ENCODE measurements around the gene LCN12.

LCN12 gene

GRCh38 chr9:136917902-136918301 lies 34.2 kb upstream of the LCN12 start:
- Histone ChIP-seq H3K9ac (ENCODE audit: low read length) (no peak overlapping the region), H3K27me3 (replicated peaks; ENCODE audit: control insufficient read depth, insufficient read depth, low read length) (no peaks in the 10 kb centered on the region), H3K9me3 (ENCODE audit: control insufficient read depth, low read length) (no peaks in the 10 kb centered on the region), H3K4me1 (ENCODE audit: control insufficient read depth, insufficient read depth, low read length) (peaks cover 5% of the 10 kb centered on the region), H3K4me3 (ENCODE audit: low read length) (no peak overlapping the region), H3K36me3 (ENCODE audit: control insufficient read depth, insufficient read depth, low read length, severe bottlenecking) (peaks cover 54% of the 10 kb centered on the region)
- no peak for DNase-seq (ENCODE audit: low read depth)

DNA sequence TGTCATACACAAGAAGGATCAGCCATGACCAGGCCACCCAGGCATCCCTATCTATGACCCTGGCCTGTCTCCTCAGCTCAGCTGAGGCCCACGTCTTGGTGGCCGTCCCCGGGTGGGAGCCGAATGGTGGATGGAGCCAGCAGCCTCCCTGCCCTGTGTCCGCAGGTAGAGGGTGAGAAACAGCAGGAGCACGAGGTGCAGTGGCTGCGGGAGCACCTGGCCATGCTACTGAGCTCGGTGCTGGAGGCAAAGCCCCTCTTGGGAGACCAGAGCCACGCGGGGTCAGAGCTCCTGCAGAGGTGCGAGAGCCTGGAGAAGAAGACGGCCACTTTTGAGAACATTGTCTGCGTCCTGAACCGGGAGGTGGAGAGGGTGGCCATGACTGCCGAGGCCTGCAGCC lies 32.0 kb upstream of the LCN12 start:
- Histone ChIP-seq H3K27me3 (replicated peaks; ENCODE audit: control insufficient read depth, insufficient read depth, low read length) (no peaks in the 10 kb centered on the region), H3K4me3 (ENCODE audit: low read length) (no peak overlapping the region), H3K4me1 (ENCODE audit: control insufficient read depth, insufficient read depth, low read length) (peaks cover 5% of the 10 kb centered on the region), H3K9me3 (ENCODE audit: control insufficient read depth, low read length) (no peaks in the 10 kb centered on the region), H3K36me3 (ENCODE audit: control insufficient read depth, insufficient read depth, low read length, severe bottlenecking) (peaks cover 54% of the 10 kb centered on the region), H3K9ac (ENCODE audit: low read length) (no peak overlapping the region)
- no peak for DNase-seq (ENCODE audit: low read depth)

DNA sequence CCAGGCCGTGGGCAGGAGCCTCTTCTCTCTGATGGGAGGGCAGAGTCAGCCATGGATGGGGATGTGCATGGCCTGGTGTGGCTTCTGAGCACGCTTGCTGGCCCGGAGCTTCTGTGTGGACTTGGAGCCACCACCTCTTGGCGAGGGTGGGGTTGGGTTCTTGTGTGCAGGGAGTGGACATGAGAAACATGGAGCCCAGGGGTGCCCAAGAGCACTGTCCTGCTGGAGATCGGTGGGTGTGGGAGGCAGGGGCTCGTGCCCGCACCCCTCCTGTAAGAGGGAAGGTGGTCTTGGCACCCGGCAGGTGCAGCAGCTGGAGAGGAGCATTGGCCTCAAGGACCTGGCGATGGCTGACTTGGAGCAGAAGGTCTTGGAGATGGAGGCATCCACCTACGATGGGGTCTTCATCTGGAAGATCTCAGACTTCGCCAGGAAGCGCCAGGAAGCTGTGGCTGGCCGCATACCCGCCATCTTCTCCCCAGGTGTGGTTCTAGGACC lies 31.3 kb upstream of the LCN12 start:
- Histone ChIP-seq H3K27me3 (replicated peaks; ENCODE audit: control insufficient read depth, insufficient read depth, low read length) (no peaks in the 10 kb centered on the region), H3K9ac (ENCODE audit: low read length) (no peak overlapping the region), H3K4me1 (ENCODE audit: control insufficient read depth, insufficient read depth, low read length) (peaks cover 5% of the 10 kb centered on the region), H3K36me3 (ENCODE audit: control insufficient read depth, insufficient read depth, low read length, severe bottlenecking) (peaks cover 52% of the 10 kb centered on the region), H3K9me3 (ENCODE audit: control insufficient read depth, low read length) (no peaks in the 10 kb centered on the region), H3K4me3 (ENCODE audit: low read length) (no peak overlapping the region)
- DNase-seq (ENCODE audit: low read depth): no peak

DNA sequence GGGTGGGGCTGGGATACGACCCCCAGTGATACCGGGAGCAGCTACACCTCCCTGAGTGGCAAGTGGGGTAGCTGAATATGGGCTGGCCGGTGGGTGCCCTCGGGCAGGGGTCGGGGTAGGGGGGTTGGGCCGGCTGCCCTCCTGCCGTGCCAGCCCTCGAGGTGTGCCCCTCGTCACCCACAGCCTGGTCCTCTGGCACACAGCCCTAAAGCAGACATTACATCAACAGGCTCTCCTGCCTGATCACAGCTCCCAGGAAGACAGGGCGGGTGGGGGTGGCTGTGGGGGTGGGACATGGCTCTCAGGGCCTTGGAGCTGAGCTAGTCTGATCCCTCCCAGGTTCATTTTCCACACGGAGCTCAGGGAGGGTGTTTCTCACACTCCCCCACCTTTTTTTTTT lies 30.8 kb upstream of the LCN12 start:
- DNase-seq (ENCODE audit: low read depth): no peak
- Histone ChIP-seq H3K4me1 (ENCODE audit: control insufficient read depth, insufficient read depth, low read length) (peaks cover 5% of the 10 kb centered on the region), H3K4me3 (ENCODE audit: low read length) (no peak overlapping the region), H3K27me3 (replicated peaks; ENCODE audit: control insufficient read depth, insufficient read depth, low read length) (no peaks in the 10 kb centered on the region), H3K9ac (ENCODE audit: low read length) (no peak overlapping the region), H3K9me3 (ENCODE audit: control insufficient read depth, low read length) (no peaks in the 10 kb centered on the region), H3K36me3 (ENCODE audit: control insufficient read depth, insufficient read depth, low read length, severe bottlenecking) (peaks cover 51% of the 10 kb centered on the region)

GRCh38 chr9:136921718-136922117 lies 30.4 kb upstream of the LCN12 start:
- Histone ChIP-seq H3K9me3 (ENCODE audit: control insufficient read depth, low read length) (no peaks in the 10 kb centered on the region), H3K27me3 (replicated peaks; ENCODE audit: control insufficient read depth, insufficient read depth, low read length) (no peaks in the 10 kb centered on the region), H3K4me3 (ENCODE audit: low read length) (no peak overlapping the region), H3K9ac (ENCODE audit: low read length) (no peak overlapping the region), H3K36me3 (ENCODE audit: control insufficient read depth, insufficient read depth, low read length, severe bottlenecking) (peaks cover 52% of the 10 kb centered on the region), H3K4me1 (ENCODE audit: control insufficient read depth, insufficient read depth, low read length) (peaks cover 5% of the 10 kb centered on the region)
- DNase-seq (ENCODE audit: low read depth): no peak

- no peaks in the 10 kb centered on the region for H3K27me3 ChIP-seq (replicated peaks; ENCODE audit: control insufficient read depth, insufficient read depth, low read length)
- peaks cover 5% of the 10 kb centered on the region for H3K4me1 ChIP-seq (ENCODE audit: control insufficient read depth, insufficient read depth, low read length)
- H3K36me3 ChIP-seq (ENCODE audit: control insufficient read depth, insufficient read depth, low read length, severe bottlenecking): peaks cover 48% of the 10 kb centered on the region
- no peaks in the 10 kb centered on the region for H3K9me3 ChIP-seq (ENCODE audit: control insufficient read depth, low read length)
- H3K4me3 ChIP-seq (ENCODE audit: low read length): no peak overlapping the region
- DNase-seq (ENCODE audit: low read depth): no peak
- no peak overlapping the region for H3K9ac ChIP-seq (ENCODE audit: low read length)
Observed at GRCh38 chr9:136922540-136922939, 29.5 kb upstream of the LCN12 start.

DNA sequence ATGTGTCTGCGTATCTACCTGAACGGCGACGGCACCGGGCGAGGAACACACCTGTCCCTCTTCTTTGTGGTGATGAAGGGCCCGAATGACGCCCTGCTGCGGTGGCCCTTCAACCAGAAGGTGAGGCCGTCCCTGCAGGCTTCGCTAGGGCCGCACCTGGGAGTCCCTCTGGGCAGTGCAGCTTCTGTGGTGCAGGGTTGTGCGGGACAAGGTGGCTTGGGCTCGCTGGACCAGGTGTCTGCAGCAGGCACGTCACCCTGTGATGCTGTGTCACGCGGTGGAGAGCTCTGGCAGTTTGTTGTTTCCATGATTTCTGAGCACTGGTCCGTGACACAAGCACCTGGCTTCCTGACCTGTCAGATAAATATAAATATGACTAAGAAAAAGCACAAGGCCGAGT lies 28.2 kb upstream of the LCN12 start:
- peaks cover 46% of the 10 kb centered on the region for H3K36me3 ChIP-seq (ENCODE audit: control insufficient read depth, insufficient read depth, low read length, severe bottlenecking)
- H3K9me3 ChIP-seq (ENCODE audit: control insufficient read depth, low read length): no peaks in the 10 kb centered on the region
- H3K9ac ChIP-seq (ENCODE audit: low read length): no peak overlapping the region
- H3K27me3 ChIP-seq (replicated peaks; ENCODE audit: control insufficient read depth, insufficient read depth, low read length): no peaks in the 10 kb centered on the region
- no peak for DNase-seq (ENCODE audit: low read depth)
- no peak overlapping the region for H3K4me3 ChIP-seq (ENCODE audit: low read length)
- peaks cover 5% of the 10 kb centered on the region for H3K4me1 ChIP-seq (ENCODE audit: control insufficient read depth, insufficient read depth, low read length)

DNA sequence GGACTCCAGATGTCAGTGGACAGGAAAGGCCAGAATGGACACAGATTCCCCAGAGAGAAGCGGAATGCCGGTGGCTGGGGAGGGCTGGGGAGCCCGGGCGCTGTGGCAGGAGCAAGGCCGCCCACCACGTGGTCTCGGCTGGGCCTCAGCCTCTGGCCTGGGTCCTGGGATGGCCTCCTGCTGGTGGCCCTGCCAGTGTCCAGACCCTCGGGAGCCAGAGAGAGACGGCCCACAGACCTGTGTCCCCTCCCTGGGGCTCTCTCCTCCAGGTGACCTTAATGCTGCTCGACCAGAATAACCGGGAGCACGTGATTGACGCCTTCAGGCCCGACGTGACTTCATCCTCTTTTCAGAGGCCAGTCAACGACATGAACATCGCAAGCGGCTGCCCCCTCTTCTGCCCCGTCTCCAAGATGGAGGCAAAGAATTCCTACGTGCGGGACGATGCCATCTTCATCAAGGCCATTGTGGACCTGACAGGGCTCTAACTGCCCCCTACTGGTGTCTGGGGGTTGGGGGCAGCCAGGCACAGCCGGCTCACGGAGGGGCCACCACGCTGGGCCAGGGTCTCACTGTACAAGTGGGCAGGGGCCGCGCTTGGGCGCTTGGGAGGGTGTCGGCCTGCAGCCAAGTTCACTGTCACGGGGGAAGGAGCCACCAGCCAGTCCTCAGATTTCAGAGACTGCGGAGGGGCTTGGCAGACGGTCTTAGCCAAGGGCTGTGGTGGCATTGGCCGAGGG lies 26.5 kb upstream of the LCN12 start:
- Histone ChIP-seq H3K9me3 (ENCODE audit: control insufficient read depth, low read length) (no peaks in the 10 kb centered on the region), H3K9ac (ENCODE audit: low read length) (no peak overlapping the region), H3K27me3 (replicated peaks; ENCODE audit: control insufficient read depth, insufficient read depth, low read length) (no peaks in the 10 kb centered on the region), H3K4me1 (ENCODE audit: control insufficient read depth, insufficient read depth, low read length) (peaks cover 5% of the 10 kb centered on the region), H3K4me3 (ENCODE audit: low read length) (no peak overlapping the region), H3K36me3 (ENCODE audit: control insufficient read depth, insufficient read depth, low read length, severe bottlenecking) (peaks cover 35% of the 10 kb centered on the region)
- no peak for DNase-seq (ENCODE audit: low read depth)

DNA sequence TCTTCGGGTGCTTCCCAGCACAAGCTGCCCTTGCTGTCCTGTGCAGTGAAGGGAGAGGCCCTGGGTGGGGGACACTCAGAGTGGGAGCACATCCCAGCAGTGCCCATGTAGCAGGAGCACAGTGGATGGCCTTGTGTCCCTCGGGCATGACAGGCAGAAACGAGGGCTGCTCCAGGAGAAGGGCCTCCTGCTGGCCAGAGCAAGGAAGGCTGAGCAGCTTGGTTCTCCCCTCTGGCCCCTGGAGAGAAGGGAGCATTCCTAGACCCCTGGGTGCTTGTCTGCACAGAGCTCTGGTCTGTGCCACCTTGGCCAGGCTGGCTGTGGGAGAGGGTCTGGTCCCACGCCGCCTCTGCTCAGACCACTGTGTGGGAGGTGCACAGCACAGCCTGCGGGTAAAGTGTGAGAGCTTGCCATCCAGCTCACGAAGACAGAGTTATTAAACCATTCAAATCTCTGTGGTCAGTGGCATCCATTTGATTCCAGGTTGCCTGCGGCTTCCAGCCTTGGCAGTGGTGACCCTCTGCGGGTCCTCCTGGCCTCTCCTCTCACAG lies 25.8 kb upstream of the LCN12 start:
- DNase-seq (ENCODE audit: low read depth): no peak
- Histone ChIP-seq H3K36me3 (ENCODE audit: control insufficient read depth, insufficient read depth, low read length, severe bottlenecking) (peaks cover 29% of the 10 kb centered on the region), H3K4me1 (ENCODE audit: control insufficient read depth, insufficient read depth, low read length) (peaks cover 5% of the 10 kb centered on the region), H3K4me3 (ENCODE audit: low read length) (no peak overlapping the region), H3K9me3 (ENCODE audit: control insufficient read depth, low read length) (no peaks in the 10 kb centered on the region), H3K9ac (ENCODE audit: low read length) (no peak overlapping the region), H3K27me3 (replicated peaks; ENCODE audit: control insufficient read depth, insufficient read depth, low read length) (no peaks in the 10 kb centered on the region)

DNA sequence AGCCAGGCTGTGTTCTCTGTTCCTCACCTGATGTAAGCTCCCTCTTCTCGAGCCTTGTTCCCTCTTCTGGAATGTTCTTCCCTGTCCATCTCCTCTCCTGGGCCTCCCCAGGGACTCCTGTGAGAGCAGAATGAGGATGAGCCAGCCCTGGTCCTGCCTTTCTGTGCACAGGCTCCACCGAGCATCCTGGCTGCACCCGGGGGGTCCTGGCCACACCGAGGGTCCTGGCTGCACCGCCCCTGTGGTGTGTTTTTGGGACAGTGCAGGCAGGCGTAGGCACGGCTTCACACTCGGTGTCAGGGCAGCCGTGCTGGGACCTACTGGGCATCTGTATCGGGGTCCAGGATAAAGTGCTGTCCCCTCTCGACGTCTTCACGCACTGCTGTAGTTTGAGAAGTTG lies 25.3 kb upstream of the LCN12 start:
- no peak for DNase-seq (ENCODE audit: low read depth)
- peaks cover 29% of the 10 kb centered on the region for H3K36me3 ChIP-seq (ENCODE audit: control insufficient read depth, insufficient read depth, low read length, severe bottlenecking)
- H3K4me1 ChIP-seq (ENCODE audit: control insufficient read depth, insufficient read depth, low read length): peaks cover 9% of the 10 kb centered on the region
- no peaks in the 10 kb centered on the region for H3K27me3 ChIP-seq (replicated peaks; ENCODE audit: control insufficient read depth, insufficient read depth, low read length)
- no peaks in the 10 kb centered on the region for H3K9me3 ChIP-seq (ENCODE audit: control insufficient read depth, low read length)
- no peak overlapping the region for H3K9ac ChIP-seq (ENCODE audit: low read length)
- H3K4me3 ChIP-seq (ENCODE audit: low read length): no peak overlapping the region

GRCh38 chr9:136927343-136928271 lies 24.5 kb upstream of the LCN12 start:
- peaks cover 24% of the 10 kb centered on the region for H3K36me3 ChIP-seq (ENCODE audit: control insufficient read depth, insufficient read depth, low read length, severe bottlenecking)
- no peak overlapping the region for H3K4me3 ChIP-seq (ENCODE audit: low read length)
- no peak overlapping the region for H3K9ac ChIP-seq (ENCODE audit: low read length)
- H3K9me3 ChIP-seq (ENCODE audit: control insufficient read depth, low read length): no peaks in the 10 kb centered on the region
- no peaks in the 10 kb centered on the region for H3K27me3 ChIP-seq (replicated peaks; ENCODE audit: control insufficient read depth, insufficient read depth, low read length)
- peaks cover 11% of the 10 kb centered on the region for H3K4me1 ChIP-seq (ENCODE audit: control insufficient read depth, insufficient read depth, low read length)
- DNase-seq (ENCODE audit: low read depth): no peak
